Caki2 (cell line): ENCODE measurements around the gene MSH5. TPM values are rescaled to one million over a fixed set of nuclear protein-coding genes. Genes with fewer than 3 reads are reported as not detected.

ENCODE experiments used
- DNase-seq: peaks from one replicate; pipeline ENCODE4 v3.0.0-alpha.2; 2015; ENCODE audit warnings: low read depth
- in situ Hi-C: cut with HindIII; loops from 2 replicates; pipeline ENCODE4 v1.10.0; 2016; ENCODE audit warnings: low sequenced_read_pairs, low pct_unique_long_range_greater_than_20kb, mixed read lengths
- total RNA-seq: library from RNA; depleted of rRNA; stranded (reverse); fragments of >200 nt; shearing (Covaris generic); gene quantifications from 2 replicates; pipeline ENCODE4 v1.2.3, GENCODE V29; 2014; ENCODE audit warnings: low replicate concordance; rRNA removed

Gene MSH5
- total RNA-seq, 1 experiment from 2014 or later, result 54.7 TPM

- DNase-seq, result no peak
- in situ Hi-C loops, result no loop called here
Measured at GRCh38 chr6:31811645-31812044, 71.8 kb downstream of the MSH5 start.

Other genes starting within 250 kb of the MSH5 start
- gene MICB, start 241.9 kb upstream of the MSH5 start, total RNA-seq, result 11.5 and 18.2 TPM in 2 replicates
- gene MCCD1, start 211.0 kb upstream of the MSH5 start, total RNA-seq, result not detected in 2 replicates
- 623 and 688 TPM in 2 replicates for gene DDX39B, start 198.0 kb upstream of the MSH5 start, total RNA-seq
- 0.14 and 0.64 TPM in 2 replicates for gene ATP6V1G2, start 193.4 kb upstream of the MSH5 start, total RNA-seq
- gene NFKBIL1, start 192.4 kb upstream of the MSH5 start, total RNA-seq, result 52.6 and 56.1 TPM in 2 replicates
- not detected in 2 replicates for gene LTA, start 167.7 kb upstream of the MSH5 start, total RNA-seq
- gene TNF, start 164.4 kb upstream of the MSH5 start, total RNA-seq, result 0.91 and 4.3 TPM in 2 replicates
- not detected in 2 replicates for gene LTB, start 157.6 kb upstream of the MSH5 start, total RNA-seq
- not detected in 2 replicates for gene LST1, start 153.7 kb upstream of the MSH5 start, total RNA-seq
- not detected in 2 replicates for gene NCR3, start 147.0 kb upstream of the MSH5 start, total RNA-seq
- not detected in 2 replicates for gene AIF1, start 124.8 kb upstream of the MSH5 start, total RNA-seq
- 31.0 and 36.2 TPM in 2 replicates for gene PRRC2A, start 119.3 kb upstream of the MSH5 start, total RNA-seq
- 286 and 338 TPM in 2 replicates for gene BAG6, start 87.3 kb upstream of the MSH5 start, total RNA-seq
- 9.2 TPM in 1 of 2 replicates, not detected in the other for gene APOM, start 84.1 kb upstream of the MSH5 start, total RNA-seq
- 12.4 and 21.5 TPM in 2 replicates for gene C6orf47, start 79.2 kb upstream of the MSH5 start, total RNA-seq
- gene GPANK1, start 75.0 kb upstream of the MSH5 start, total RNA-seq, result 35.2 and 52.4 TPM in 2 replicates
- 66.9 and 104 TPM in 2 replicates for gene CSNK2B, start 73.9 kb upstream of the MSH5 start, total RNA-seq
- not detected in 2 replicates for gene LY6G5B, start 70.0 kb upstream of the MSH5 start, total RNA-seq
- 0.30 TPM in 1 of 2 replicates, not detected in the other for gene LY6G5C, start 58.9 kb upstream of the MSH5 start, total RNA-seq
- 46.9 and 75.6 TPM in 2 replicates for gene ABHD16A, start 36.7 kb upstream of the MSH5 start, total RNA-seq
- not detected in 2 replicates for gene LY6G6F, start 33.1 kb upstream of the MSH5 start, total RNA-seq
- not detected in 2 replicates for gene LY6G6D, start 24.7 kb upstream of the MSH5 start, total RNA-seq
- not detected in 2 replicates for gene LY6G6C, start 18.3 kb upstream of the MSH5 start, total RNA-seq
- not detected in 2 replicates for gene MPIG6B, start 16.6 kb upstream of the MSH5 start, total RNA-seq
- 214 and 216 TPM in 2 replicates for gene DDAH2, start 10.7 kb upstream of the MSH5 start, total RNA-seq
- 1,335 and 1,598 TPM in 2 replicates for gene CLIC1, start 3.5 kb upstream of the MSH5 start, total RNA-seq
- 6.2 TPM in 1 of 2 replicates, not detected in the other for gene SAPCD1, start 22.7 kb downstream of the MSH5 start, total RNA-seq
- 5.5 and 6.1 TPM in 2 replicates for gene VWA7, start 37.3 kb downstream of the MSH5 start, total RNA-seq
- 122 and 144 TPM in 2 replicates for gene VARS1, start 55.7 kb downstream of the MSH5 start, total RNA-seq
- 75.6 and 85.5 TPM in 2 replicates for gene LSM2, start 67.0 kb downstream of the MSH5 start, total RNA-seq
- gene HSPA1L, start 75.3 kb downstream of the MSH5 start, total RNA-seq, result 0.61 and 2.0 TPM in 2 replicates
- gene HSPA1A, start 75.5 kb downstream of the MSH5 start, total RNA-seq, result 316 and 350 TPM in 2 replicates
- 441 and 449 TPM in 2 replicates for gene HSPA1B, start 87.7 kb downstream of the MSH5 start, total RNA-seq
- gene NEU1, start 122.8 kb downstream of the MSH5 start, total RNA-seq, result 73.1 and 105 TPM in 2 replicates
- gene SLC44A4, start 139.0 kb downstream of the MSH5 start, total RNA-seq, result 0.54 TPM in 1 of 2 replicates, not detected in the other
- 74.6 and 79.0 TPM in 2 replicates for gene EHMT2, start 157.7 kb downstream of the MSH5 start, total RNA-seq
- gene ZBTB12, start 162.1 kb downstream of the MSH5 start, total RNA-seq, result 5.5 and 9.3 TPM in 2 replicates
- 3.2 and 7.7 TPM in 2 replicates for gene C2, start 187.7 kb downstream of the MSH5 start, total RNA-seq
- gene CFB, start 206.1 kb downstream of the MSH5 start, total RNA-seq, result 2.6 and 4.7 TPM in 2 replicates
- 293 and 348 TPM in 2 replicates for gene NELFE, start 219.0 kb downstream of the MSH5 start, total RNA-seq
- gene SKIC2, start 219.2 kb downstream of the MSH5 start, total RNA-seq, result 29.2 and 49.6 TPM in 2 replicates
- gene DXO, start 232.1 kb downstream of the MSH5 start, total RNA-seq, result 30.5 and 52.6 TPM in 2 replicates
- 0.30 TPM in 1 of 2 replicates, not detected in the other for gene C4A, start 242.1 kb downstream of the MSH5 start, total RNA-seq